Measurements from ENCODE around the gene KATNAL2.

Gene KATNAL2

GRCh38 chr18:47150824-47151366, 233.5 kb downstream of the KATNAL2 start:
- peak overlapping the region; percentile 69 for H3K4me3 ChIP-seq (ENCODE audit: low read depth, low read length)
- H3K4me1 ChIP-seq: no peaks in the 10 kb centered on the region
- TF ChIP-seq CTCF (IDR thresholded peaks at IDR 0.05; ENCODE audit: low read depth, low read length): no peak
- H3K27me3 ChIP-seq: no peaks in the 10 kb centered on the region
- no peaks in the 10 kb centered on the region for H3K36me3 ChIP-seq
- peak; percentile 6 for DNase-seq
- no peaks in the 10 kb centered on the region for H3K9me3 ChIP-seq

- no peak for TF ChIP-seq CTCF (IDR thresholded peaks at IDR 0.05; ENCODE audit: low read depth, low read length)
- Histone ChIP-seq H3K36me3 (no peaks in the 10 kb centered on the region), H3K4me1 (no peaks in the 10 kb centered on the region), H3K4me3 (ENCODE audit: low read depth, low read length) (peak overlapping the region; percentile 69), H3K9me3 (no peaks in the 10 kb centered on the region), H3K27me3 (no peaks in the 10 kb centered on the region)
- no peak for DNase-seq
Measured at GRCh38 chr18:47151439-47151838, 234.0 kb downstream of the KATNAL2 start.

Data from BE2C (cell line).